MM.1S (cell line): ENCODE results near the gene TSHZ1.

ENCODE experiments used
- DNase-seq: peaks from one replicate; pipeline ENCODE4 v3.0.0-alpha.2; 2015
- H2AFZ ChIP-seq: fragments of 300-600 bp; sonication (generic); 2 replicates; pipeline ENCODE4 v1.6.0; 2016; ENCODE audit warnings: antibody characterized with exemption, low read length
- H3F3A ChIP-seq: fragments of 300-600 bp; sonication (generic); 2 replicates; pipeline ENCODE4 v1.6.1; 2016; ENCODE audit warnings: mild to moderate bottlenecking, antibody characterized with exemption, low read length, moderate library complexity, mixed read lengths; ENCODE audit not compliant: insufficient read depth
- H3K27ac ChIP-seq: fragments of 300-600 bp; sonication (generic); 2 replicates; pipeline ENCODE4 v1.5.1; 2016; ENCODE audit warnings: mild to moderate bottlenecking, low read length
- H3K27me3 ChIP-seq: fragments of 300-600 bp; sonication (generic); replicated peaks from 2 replicates; pipeline ENCODE4 v1.6.0; 2016; ENCODE audit warnings: low read length; ENCODE audit not compliant: insufficient read depth
- H3K36me3 ChIP-seq: fragments of 300-600 bp; sonication (generic); replicated peaks from 2 replicates; pipeline ENCODE4 v1.6.1; 2016; ENCODE audit warnings: mild to moderate bottlenecking, low read length, mixed read lengths; ENCODE audit not compliant: insufficient read depth
- H3K4me1 ChIP-seq: fragments of 300-600 bp; sonication (generic); 2 replicates; pipeline ENCODE4 v1.6.1; 2016; ENCODE audit warnings: low read length, mixed read lengths
- H3K4me2 ChIP-seq: fragments of 300-600 bp; sonication (generic); 2 replicates; pipeline ENCODE4 v1.6.0; 2016; ENCODE audit warnings: low read depth, low read length
- H3K4me3 ChIP-seq: fragments of 300-600 bp; sonication (generic); 2 replicates; pipeline ENCODE4 v1.5.1; 2016; ENCODE audit warnings: low read length, mixed read lengths
- H3K79me2 ChIP-seq: fragments of 300-600 bp; sonication (generic); 2 replicates; pipeline ENCODE4 v1.6.1; 2016; ENCODE audit warnings: mixed run types, low read length, mixed read lengths
- H3K9ac ChIP-seq: fragments of 300-600 bp; sonication (generic); 2 replicates; pipeline ENCODE4 v1.6.1; 2016; ENCODE audit warnings: low read length, mixed read lengths
- H3K9me2 ChIP-seq: fragments of 300-600 bp; sonication (generic); replicated peaks from 2 replicates; pipeline ENCODE4 v1.6.1; 2016; ENCODE audit warnings: mild to moderate bottlenecking, low read length, mixed read lengths; ENCODE audit not compliant: insufficient read depth
- H3K9me3 ChIP-seq: fragments of 300-600 bp; sonication (generic); replicated peaks from 2 replicates; pipeline ENCODE4 v1.6.1; 2016; ENCODE audit warnings: mild to moderate bottlenecking, low read length, mixed read lengths; ENCODE audit not compliant: insufficient read depth
- H4K20me1 ChIP-seq: fragments of 300-600 bp; sonication (generic); 2 replicates; pipeline ENCODE4 v1.6.1; 2016; ENCODE audit warnings: mild to moderate bottlenecking, low read length, moderate library complexity, mixed read lengths; ENCODE audit not compliant: insufficient read depth
- EZH2 ChIP-seq: fragments of 300-600 bp; sonication (generic); optimal IDR thresholded peaks from 2 replicates; pipeline ENCODE3; 2017; ENCODE audit warnings: low read depth, mild to moderate bottlenecking, antibody characterized with exemption, low read length, mixed read lengths
- EZH2phosphoT487 ChIP-seq: fragments of 300-600 bp; sonication (generic); IDR thresholded peaks from 2 replicates; pipeline ENCODE4 v1.6.1; 2018; ENCODE audit warnings: antibody characterized with exemption, low read length
- TF ChIP-seq, protein P1 (sequence below): fragments of 300-600 bp; sonication (generic); IDR thresholded peaks from 2 replicates; pipeline ENCODE4 v1.5.1; 2016; ENCODE audit warnings: antibody characterized with exemption, low read length, mixed read lengths

TSHZ1 gene

DNA sequence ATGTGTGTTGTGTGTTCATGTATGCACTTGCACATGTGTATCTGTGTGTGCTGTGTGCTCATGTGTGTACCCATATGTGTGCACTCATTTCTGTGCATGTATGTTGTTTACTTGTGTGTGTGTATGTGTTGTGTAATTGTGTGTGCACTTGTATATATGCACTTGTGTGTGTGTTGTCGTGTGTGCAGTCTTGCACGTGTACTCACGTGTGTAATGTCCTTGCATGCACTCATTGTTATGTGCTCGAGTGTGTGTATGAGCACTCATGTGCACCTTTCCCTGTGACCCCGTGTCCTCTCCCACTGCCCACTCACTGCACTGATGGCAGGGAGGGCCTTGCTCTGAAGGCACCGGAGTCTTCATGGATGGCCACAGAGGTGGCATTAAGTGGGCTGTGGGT lies 124.9 kb downstream of the TSHZ1 start:
- TF ChIP-seq EZH2 = no peak
- TF ChIP-seq EZH2phosphoT487 = no peak
- TF ChIP-seq, protein P1, sequence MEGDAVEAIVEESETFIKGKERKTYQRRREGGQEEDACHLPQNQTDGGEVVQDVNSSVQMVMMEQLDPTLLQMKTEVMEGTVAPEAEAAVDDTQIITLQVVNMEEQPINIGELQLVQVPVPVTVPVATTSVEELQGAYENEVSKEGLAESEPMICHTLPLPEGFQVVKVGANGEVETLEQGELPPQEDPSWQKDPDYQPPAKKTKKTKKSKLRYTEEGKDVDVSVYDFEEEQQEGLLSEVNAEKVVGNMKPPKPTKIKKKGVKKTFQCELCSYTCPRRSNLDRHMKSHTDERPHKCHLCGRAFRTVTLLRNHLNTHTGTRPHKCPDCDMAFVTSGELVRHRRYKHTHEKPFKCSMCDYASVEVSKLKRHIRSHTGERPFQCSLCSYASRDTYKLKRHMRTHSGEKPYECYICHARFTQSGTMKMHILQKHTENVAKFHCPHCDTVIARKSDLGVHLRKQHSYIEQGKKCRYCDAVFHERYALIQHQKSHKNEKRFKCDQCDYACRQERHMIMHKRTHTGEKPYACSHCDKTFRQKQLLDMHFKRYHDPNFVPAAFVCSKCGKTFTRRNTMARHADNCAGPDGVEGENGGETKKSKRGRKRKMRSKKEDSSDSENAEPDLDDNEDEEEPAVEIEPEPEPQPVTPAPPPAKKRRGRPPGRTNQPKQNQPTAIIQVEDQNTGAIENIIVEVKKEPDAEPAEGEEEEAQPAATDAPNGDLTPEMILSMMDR = no peak

DNA sequence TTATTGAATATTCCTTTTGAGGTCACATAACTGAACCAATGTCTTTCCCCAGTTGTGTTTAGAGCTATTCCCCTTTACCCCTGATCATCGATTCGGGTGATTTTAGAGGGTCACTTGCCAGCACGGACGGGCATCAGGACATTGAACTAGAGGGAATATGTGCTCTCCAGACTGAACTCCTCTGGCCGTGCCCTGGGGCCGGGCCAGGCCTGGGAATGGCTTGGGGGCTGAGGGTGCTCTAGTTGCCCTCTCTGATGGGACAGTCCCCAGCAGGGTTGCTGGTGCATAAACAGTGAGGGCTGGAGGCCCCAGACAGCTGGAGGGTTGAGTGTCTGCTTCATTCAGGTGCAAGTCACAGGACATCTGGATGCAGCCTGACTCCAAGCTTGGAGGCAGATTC lies 126.2 kb downstream of the TSHZ1 start:
- Histone ChIP-seq H3K4me1 (no peaks in the 10 kb centered on the region), H3K27me3 (no peaks in the 10 kb centered on the region), H3F3A (no peaks in the 10 kb centered on the region), H3K79me2 (no peaks in the 10 kb centered on the region), H3K9ac (no peak overlapping the region), H2AFZ (no peak overlapping the region), H3K27ac (no peak overlapping the region), H3K36me3 (no peaks in the 10 kb centered on the region), H4K20me1 (no peaks in the 10 kb centered on the region), H3K4me2 (no peak overlapping the region), H3K9me3 (no peaks in the 10 kb centered on the region), H3K9me2 (no peaks in the 10 kb centered on the region), H3K4me3 (no peak overlapping the region)
- TF ChIP-seq EZH2phosphoT487 = no peak
- TF ChIP-seq, protein P1 = no peak
- no peak for TF ChIP-seq EZH2
- DNase-seq = no peak

More for the DNA sequence above, 124.9 kb downstream of the TSHZ1 start:
- Histone ChIP-seq H3K4me2 (no peak overlapping the region), H3F3A (no peaks in the 10 kb centered on the region), H3K9me3 (no peaks in the 10 kb centered on the region), H3K27ac (no peak overlapping the region), H3K36me3 (no peaks in the 10 kb centered on the region), H3K27me3 (no peaks in the 10 kb centered on the region), H3K79me2 (no peaks in the 10 kb centered on the region), H3K9me2 (no peaks in the 10 kb centered on the region), H4K20me1 (no peaks in the 10 kb centered on the region), H3K9ac (no peak overlapping the region), H2AFZ (no peak overlapping the region), H3K4me1 (no peaks in the 10 kb centered on the region), H3K4me3 (no peak overlapping the region)
- no peak for DNase-seq

DNA sequence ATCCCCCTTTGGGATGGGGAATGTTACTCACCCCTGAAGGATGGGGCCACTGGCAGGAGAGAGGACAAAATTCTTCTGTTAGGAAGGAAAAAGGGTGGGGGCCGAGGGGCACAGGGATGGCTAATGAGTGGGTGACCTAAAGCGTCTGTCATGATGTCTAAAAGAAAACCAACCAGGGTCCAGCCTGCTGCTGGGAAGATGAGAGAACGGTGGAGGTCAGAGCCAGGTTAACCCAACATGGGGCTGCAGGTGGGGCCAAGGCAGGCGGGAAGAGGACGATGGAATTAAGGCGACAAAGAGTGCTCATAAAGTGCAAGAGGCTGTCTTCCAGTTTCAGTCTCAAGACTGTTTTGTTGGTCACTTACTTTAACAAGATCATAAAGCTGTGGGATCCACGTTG lies 126.8 kb downstream of the TSHZ1 start:
- Histone ChIP-seq H2AFZ (no peak overlapping the region), H3K27me3 (no peaks in the 10 kb centered on the region), H3K9me2 (no peaks in the 10 kb centered on the region), H3K36me3 (no peaks in the 10 kb centered on the region), H3K27ac (no peak overlapping the region), H4K20me1 (no peaks in the 10 kb centered on the region), H3K79me2 (no peaks in the 10 kb centered on the region), H3F3A (no peaks in the 10 kb centered on the region), H3K4me3 (no peak overlapping the region), H3K4me2 (no peak overlapping the region), H3K9me3 (no peaks in the 10 kb centered on the region), H3K4me1 (no peaks in the 10 kb centered on the region), H3K9ac (no peak overlapping the region)
- no peak for TF ChIP-seq EZH2phosphoT487
- TF ChIP-seq, protein P1 = no peak
- TF ChIP-seq EZH2 = no peak
- no peak for DNase-seq
